Vagina (tissue), 2 donors: ENCODE results near the gene FKBP7. TPM values are rescaled to one million over a fixed set of nuclear protein-coding genes. Genes with fewer than 3 reads are reported as not detected.

Experiments
- DNase-seq, 2 donors: peaks; one replicate each; pipeline ENCODE4 v3.0.0-alpha.2; 2017; ENCODE audit errors: extremely low spot score in 2 of 2
- H3K27ac ChIP-seq: fragments of 200-600 bp; sonication (generic); one replicate; pipeline ENCODE4 v1.5.1; 2019
- H3K27me3 ChIP-seq: fragments of 200-600 bp; sonication (generic); one replicate; pipeline ENCODE4 v1.5.1; 2019
- H3K36me3 ChIP-seq, 2 donors: fragments of 200-600 bp; sonication (generic); one replicate each; pipeline ENCODE4 v1.5.1; 2017 to 2019
- H3K4me1 ChIP-seq: fragments of 200-600 bp; sonication (generic); one replicate; pipeline ENCODE4 v1.5.1; 2019
- H3K4me3 ChIP-seq, 2 donors: fragments of 200-600 bp; sonication (generic); 1 replicate in 1 of 2; 2 replicates in 1 of 2; pipeline ENCODE4 v1.5.1; 2016 to 2019
- H3K9me3 ChIP-seq: fragments of 200-600 bp; sonication (generic); one replicate; pipeline ENCODE4 v1.5.1; 2019
- POLR2A ChIP-seq, 2 donors: fragments of 450-650 bp; IDR thresholded peaks; one replicate each; pipeline ENCODE4 v1.6.1; 2017; ENCODE audit warnings: antibody characterized with exemption in 2 of 2, mild to moderate bottlenecking in 2 of 2, moderate library complexity in 2 of 2
- POLR2AphosphoS5 ChIP-seq, 2 donors: sonication (generic); formaldehyde crosslinking; IDR thresholded peaks; one replicate each; pipeline ENCODE4 v1.9.0; 2017; ENCODE audit warnings: antibody characterized with exemption in 2 of 2, mild to moderate bottlenecking in 2 of 2, low read depth in 1 of 2; ENCODE audit not compliant: insufficient read depth in 1 of 2
- intact Hi-C: fragments of 100-400 bp; cut with DNase I; formaldehyde crosslinking; loops from one replicate; pipeline ENCODE4 v1.15.1; 2023
- total RNA-seq: library from RNA; depleted of rRNA; stranded (reverse); fragments of >200 nt; gene quantifications from one replicate; pipeline ENCODE4 v1.2.3, GENCODE V29; 2016
- TF ChIP-seq, protein P1 (sequence below), 3 experiments: fragments of 450-650 bp in 2 of 3; fragments of 200-600 bp in 1 of 3; sonication (generic) in 1 of 3; IDR thresholded peaks; one replicate each; pipeline ENCODE4 v1.5.1; 2017 to 2019; ENCODE audit warnings: antibody characterized with exemption in 3 of 3, mild to moderate bottlenecking in 2 of 3, moderate library complexity in 2 of 3

The FKBP7 gene
- total RNA-seq, 1 donor from 2014 or later: 30.9 TPM

DNA sequence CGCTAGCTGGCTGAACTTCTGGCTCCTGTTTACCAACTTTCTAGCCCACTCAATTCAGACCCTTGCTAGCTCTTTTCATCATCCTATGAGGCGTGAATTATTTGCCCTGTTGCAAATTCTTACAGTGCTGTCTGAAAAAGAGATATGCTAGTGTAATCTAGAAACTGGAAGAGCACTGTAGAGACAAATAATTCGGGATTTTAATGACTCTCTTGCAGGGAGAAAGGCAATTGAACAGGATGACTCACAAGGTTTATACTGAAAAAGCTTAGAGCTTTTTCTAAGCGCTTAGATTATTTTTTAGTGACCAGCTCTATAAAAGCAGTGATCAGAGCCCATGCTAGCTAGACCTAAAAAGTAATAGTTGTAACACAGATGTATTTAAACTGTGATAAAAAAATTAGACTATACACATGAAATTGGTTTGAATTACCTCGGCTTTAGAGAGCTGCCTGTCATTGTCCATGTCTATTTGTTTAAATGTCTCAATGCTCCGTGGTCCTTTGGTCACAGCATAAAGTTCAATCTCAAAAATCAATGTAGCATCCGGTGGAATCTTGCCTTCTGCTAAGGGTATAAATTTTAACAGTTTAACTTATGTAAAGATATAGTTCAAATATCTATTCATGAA, 9.1 kb downstream of the FKBP7 start:
- TF ChIP-seq POLR2A (IDR thresholded peaks at IDR 0.05) (no peak), POLR2AphosphoS5 (IDR thresholded peaks at IDR 0.05; ENCODE audit: insufficient read depth in 1 of 2, low read depth in 1 of 2) (no peak)
- TF ChIP-seq, protein P1, sequence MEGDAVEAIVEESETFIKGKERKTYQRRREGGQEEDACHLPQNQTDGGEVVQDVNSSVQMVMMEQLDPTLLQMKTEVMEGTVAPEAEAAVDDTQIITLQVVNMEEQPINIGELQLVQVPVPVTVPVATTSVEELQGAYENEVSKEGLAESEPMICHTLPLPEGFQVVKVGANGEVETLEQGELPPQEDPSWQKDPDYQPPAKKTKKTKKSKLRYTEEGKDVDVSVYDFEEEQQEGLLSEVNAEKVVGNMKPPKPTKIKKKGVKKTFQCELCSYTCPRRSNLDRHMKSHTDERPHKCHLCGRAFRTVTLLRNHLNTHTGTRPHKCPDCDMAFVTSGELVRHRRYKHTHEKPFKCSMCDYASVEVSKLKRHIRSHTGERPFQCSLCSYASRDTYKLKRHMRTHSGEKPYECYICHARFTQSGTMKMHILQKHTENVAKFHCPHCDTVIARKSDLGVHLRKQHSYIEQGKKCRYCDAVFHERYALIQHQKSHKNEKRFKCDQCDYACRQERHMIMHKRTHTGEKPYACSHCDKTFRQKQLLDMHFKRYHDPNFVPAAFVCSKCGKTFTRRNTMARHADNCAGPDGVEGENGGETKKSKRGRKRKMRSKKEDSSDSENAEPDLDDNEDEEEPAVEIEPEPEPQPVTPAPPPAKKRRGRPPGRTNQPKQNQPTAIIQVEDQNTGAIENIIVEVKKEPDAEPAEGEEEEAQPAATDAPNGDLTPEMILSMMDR (IDR thresholded peaks at IDR 0.05): no peak
- H3K36me3 ChIP-seq: peaks cover 0 to 6% of the 10 kb centered on the region in 2 donors
- intact Hi-C loops: no loop called here

GRCh38 chr2:178457390-178457886, 21.0 kb downstream of the FKBP7 start:
- Histone ChIP-seq H3K36me3 (no peaks in the 10 kb centered on the region), H3K9me3 (no peaks in the 10 kb centered on the region), H3K27ac (no peak overlapping the region), H3K4me1 (peaks cover under 1% of the 10 kb centered on the region), H3K27me3 (no peaks in the 10 kb centered on the region), H3K4me3 (no peak overlapping the region)
- DNase-seq: no peak
- intact Hi-C loops: no loop called here
- TF ChIP-seq POLR2AphosphoS5 (IDR thresholded peaks at IDR 0.05; ENCODE audit: insufficient read depth in 1 of 2, low read depth in 1 of 2): no peak
- TF ChIP-seq, protein P1 (IDR thresholded peaks at IDR 0.05): no peak

More for the DNA sequence above, 9.1 kb downstream of the FKBP7 start:
- peaks cover 8% of the 10 kb centered on the region for H3K4me1 ChIP-seq
- H3K27ac ChIP-seq: no peak overlapping the region
- no peak overlapping the region for H3K4me3 ChIP-seq
- H3K9me3 ChIP-seq: no peaks in the 10 kb centered on the region
- no peak for DNase-seq
- H3K27me3 ChIP-seq: no peaks in the 10 kb centered on the region

- Histone ChIP-seq H3K27me3 (no peaks in the 10 kb centered on the region), H3K9me3 (no peaks in the 10 kb centered on the region), H3K4me1 (peaks cover 8% of the 10 kb centered on the region), H3K36me3 (no peaks in the 10 kb centered on the region), H3K27ac (no peak overlapping the region), H3K4me3 (no peak overlapping the region)
- no peak for DNase-seq
- TF ChIP-seq POLR2AphosphoS5 (IDR thresholded peaks at IDR 0.05; ENCODE audit: insufficient read depth in 1 of 2, low read depth in 1 of 2) (no peak), POLR2A (IDR thresholded peaks at IDR 0.05) (no peak)
- TF ChIP-seq, protein P1 (IDR thresholded peaks at IDR 0.05): no peak
- intact Hi-C loops: no loop called here
These were observed 22.5 kb downstream of the FKBP7 start for GRCh38 chr2:178455947-178456346.

GRCh38 chr2:178452870-178453269, 25.5 kb downstream of the FKBP7 start:
- H3K27ac ChIP-seq: no peak overlapping the region
- H3K36me3 ChIP-seq: no peaks in the 10 kb centered on the region
- intact Hi-C loops: no loop called here
- DNase-seq: no peak
- peaks cover 32% of the 10 kb centered on the region for H3K4me1 ChIP-seq
- no peaks in the 10 kb centered on the region for H3K27me3 ChIP-seq
- no peak overlapping the region for H3K4me3 ChIP-seq
- TF ChIP-seq, protein P1 (IDR thresholded peaks at IDR 0.05): no peak
- TF ChIP-seq POLR2A (IDR thresholded peaks at IDR 0.05) (no peak), POLR2AphosphoS5 (IDR thresholded peaks at IDR 0.05; ENCODE audit: insufficient read depth in 1 of 2, low read depth in 1 of 2) (no peak)
- no peaks in the 10 kb centered on the region for H3K9me3 ChIP-seq

- no peak overlapping the region for H3K4me3 ChIP-seq
- no peaks in the 10 kb centered on the region for H3K9me3 ChIP-seq
- H3K36me3 ChIP-seq: no peaks in the 10 kb centered on the region
- peak overlapping the region; percentile 91 for H3K27ac ChIP-seq
- intact Hi-C loops: no loop called here
- peaks cover 34% of the 10 kb centered on the region for H3K4me1 ChIP-seq
- TF ChIP-seq, protein P1 (IDR thresholded peaks at IDR 0.05): no peak
- no peak for TF ChIP-seq POLR2AphosphoS5 (IDR thresholded peaks at IDR 0.05; ENCODE audit: insufficient read depth in 1 of 2, low read depth in 1 of 2)
- TF ChIP-seq POLR2A (IDR thresholded peaks at IDR 0.05): no peak
- no peak for DNase-seq
- no peaks in the 10 kb centered on the region for H3K27me3 ChIP-seq
These were observed 26.1 kb downstream of the FKBP7 start for GRCh38 chr2:178452334-178452733.
